Measurements from ENCODE around the gene APOLD1. TPM values are rescaled to one million over a fixed set of nuclear protein-coding genes. Genes with fewer than 3 reads are reported as not detected.
A peak's percentile ranks its signal among the peaks of the same experiment; 100 is the strongest.

The APOLD1 gene
- polyA plus RNA-seq, 2 of the 4 experiments (the other 2 are of a cell fraction): 0.44 to 1.3 TPM

DNA sequence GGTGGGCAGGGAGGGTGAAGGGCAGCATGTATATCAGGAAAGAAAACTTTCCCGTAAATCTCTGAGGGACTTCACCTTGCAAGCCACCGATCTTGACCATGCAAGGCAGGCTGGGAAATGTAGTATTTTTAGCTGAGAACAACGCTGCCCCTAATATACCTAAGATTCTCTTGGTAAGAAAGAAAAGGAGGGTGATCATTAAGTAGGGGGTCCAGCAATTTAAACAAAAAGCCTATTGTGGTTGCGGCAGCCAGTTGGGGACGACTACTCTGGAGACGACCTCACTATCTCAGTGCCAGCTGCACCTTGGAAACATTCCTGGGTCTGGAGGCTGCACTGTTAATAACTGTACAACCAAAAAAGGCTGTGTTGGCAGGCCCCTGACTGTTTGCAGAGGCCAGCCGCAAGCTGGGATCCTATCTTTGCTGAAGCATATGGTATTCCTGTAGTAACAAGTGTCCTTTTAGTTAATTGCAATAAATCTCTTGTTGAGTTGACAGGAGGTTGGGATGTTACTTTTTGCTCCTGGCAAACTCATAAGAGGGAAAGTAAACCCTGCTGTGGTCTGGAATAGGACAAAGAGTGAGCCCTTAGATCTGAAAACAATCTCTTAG is 6.4 kb downstream of the APOLD1 start (continued):
- TF ChIP-seq, protein P1, sequence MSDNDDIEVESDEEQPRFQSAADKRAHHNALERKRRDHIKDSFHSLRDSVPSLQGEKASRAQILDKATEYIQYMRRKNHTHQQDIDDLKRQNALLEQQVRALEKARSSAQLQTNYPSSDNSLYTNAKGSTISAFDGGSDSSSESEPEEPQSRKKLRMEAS (IDR thresholded peaks at IDR 0.05): no peak
- TF ChIP-seq MAFK (IDR thresholded peaks at IDR 0.05; ENCODE audit: partially characterized antibody): no peak

DNA sequence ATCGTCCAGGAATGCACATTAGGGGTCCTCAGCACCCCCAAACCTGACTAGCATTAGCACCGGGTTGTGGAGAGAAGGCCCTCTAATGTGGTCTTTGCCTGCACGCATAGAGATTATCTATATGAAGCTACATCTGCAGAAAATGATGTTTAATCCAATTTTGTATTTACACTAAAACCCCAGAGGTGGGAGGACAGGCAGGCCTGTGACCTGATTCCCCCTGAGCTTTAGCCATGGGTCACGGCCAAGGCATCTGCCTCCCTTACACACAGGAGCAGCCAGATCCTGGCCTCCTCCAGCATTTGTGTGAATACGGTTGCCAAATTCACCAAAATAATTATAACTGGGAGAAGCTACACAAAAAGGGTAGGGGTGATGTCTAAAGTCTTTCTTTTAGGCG is 7.0 kb downstream of the APOLD1 start:
- peaks cover 31% of the 10 kb centered on the region for H3K4me1 ChIP-seq

More for the DNA sequence above, 7.0 kb downstream of the APOLD1 start:
- FAIRE-seq: no peak
- 91% methylated on average over 6 of the region's 6 CpGs for WGBS (ENCODE audit: missing lambda C conversion rate)
- peak overlapping the region in 1 of 2 experiments; percentile 47; a peak in 2 of 6 replicates for H3K27ac ChIP-seq
- ChIA-PET CTCF (interaction anchor here (0.9 to 3.9 kb wide), 11 partner anchors 8 to 419 kb away, joined by 3 to 31 read pairs (median 4); partner anchors contain the start of genes DDX47 and GPRC5A), POLR2A (interaction anchor here (0.9 to 1.0 kb wide), 2 partner anchors 26 to 99 kb away, joined by 3 to 4 read pairs; partner anchors contain the start of gene GPRC5A)
- DNase-seq (ENCODE audit: low read depth in 1 of 2, low spot score in 1 of 2): no peak
- no peaks in the 10 kb centered on the region for H3K9me3 ChIP-seq
- no peak overlapping the region for H3K4me3 ChIP-seq
- no peak overlapping the region for H3K4me2 ChIP-seq
- TF ChIP-seq RCOR1 (IDR thresholded peaks at IDR 0.05; ENCODE audit: low read depth, low read length) (no peak), FOSL2 (IDR thresholded peaks at IDR 0.05) (no peak), FOSL2 (CRISPR knock-in tag; IDR thresholded peaks at IDR 0.05) (no peak), HMGXB4 (CRISPR knock-in tag; IDR thresholded peaks at IDR 0.05; ENCODE audit: borderline replicate concordance) (no peak), RAD21 (conservative IDR thresholded peaks at IDR 0.05 in 1 of 2, IDR thresholded peaks at IDR 0.05 in 1 of 2) (no peak), HOXB13 (CRISPR knock-in tag; IDR thresholded peaks at IDR 0.05; ENCODE audit: low read depth) (no peak), FOXS1 (CRISPR knock-in tag; IDR thresholded peaks at IDR 0.05) (no peak), ESRRA (IDR thresholded peaks at IDR 0.05; ENCODE audit: borderline replicate concordance, low read length) (no peak), RFX5 (IDR thresholded peaks at IDR 0.05) (no peak), HOXA7 (CRISPR knock-in tag; IDR thresholded peaks at IDR 0.05) (no peak), ZFP36 (IDR thresholded peaks at IDR 0.05; ENCODE audit: borderline replicate concordance, partially characterized antibody) (no peak), ELK1 (IDR thresholded peaks at IDR 0.05; ENCODE audit: low read depth, low read length) (no peak), NPAS2 (CRISPR knock-in tag; IDR thresholded peaks at IDR 0.05; ENCODE audit: borderline replicate concordance) (no peak), ZNF302 (CRISPR knock-in tag; IDR thresholded peaks at IDR 0.05) (no peak)
- TF ChIP-seq, protein P2, sequence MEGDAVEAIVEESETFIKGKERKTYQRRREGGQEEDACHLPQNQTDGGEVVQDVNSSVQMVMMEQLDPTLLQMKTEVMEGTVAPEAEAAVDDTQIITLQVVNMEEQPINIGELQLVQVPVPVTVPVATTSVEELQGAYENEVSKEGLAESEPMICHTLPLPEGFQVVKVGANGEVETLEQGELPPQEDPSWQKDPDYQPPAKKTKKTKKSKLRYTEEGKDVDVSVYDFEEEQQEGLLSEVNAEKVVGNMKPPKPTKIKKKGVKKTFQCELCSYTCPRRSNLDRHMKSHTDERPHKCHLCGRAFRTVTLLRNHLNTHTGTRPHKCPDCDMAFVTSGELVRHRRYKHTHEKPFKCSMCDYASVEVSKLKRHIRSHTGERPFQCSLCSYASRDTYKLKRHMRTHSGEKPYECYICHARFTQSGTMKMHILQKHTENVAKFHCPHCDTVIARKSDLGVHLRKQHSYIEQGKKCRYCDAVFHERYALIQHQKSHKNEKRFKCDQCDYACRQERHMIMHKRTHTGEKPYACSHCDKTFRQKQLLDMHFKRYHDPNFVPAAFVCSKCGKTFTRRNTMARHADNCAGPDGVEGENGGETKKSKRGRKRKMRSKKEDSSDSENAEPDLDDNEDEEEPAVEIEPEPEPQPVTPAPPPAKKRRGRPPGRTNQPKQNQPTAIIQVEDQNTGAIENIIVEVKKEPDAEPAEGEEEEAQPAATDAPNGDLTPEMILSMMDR (IDR thresholded peaks at IDR 0.05): no peak
- TF ChIP-seq, protein P3, sequence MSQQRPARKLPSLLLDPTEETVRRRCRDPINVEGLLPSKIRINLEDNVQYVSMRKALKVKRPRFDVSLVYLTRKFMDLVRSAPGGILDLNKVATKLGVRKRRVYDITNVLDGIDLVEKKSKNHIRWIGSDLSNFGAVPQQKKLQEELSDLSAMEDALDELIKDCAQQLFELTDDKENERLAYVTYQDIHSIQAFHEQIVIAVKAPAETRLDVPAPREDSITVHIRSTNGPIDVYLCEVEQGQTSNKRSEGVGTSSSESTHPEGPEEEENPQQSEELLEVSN (IDR thresholded peaks at IDR 0.05; ENCODE audit: borderline replicate concordance, low read depth): no peak
- TF ChIP-seq, protein P4, sequence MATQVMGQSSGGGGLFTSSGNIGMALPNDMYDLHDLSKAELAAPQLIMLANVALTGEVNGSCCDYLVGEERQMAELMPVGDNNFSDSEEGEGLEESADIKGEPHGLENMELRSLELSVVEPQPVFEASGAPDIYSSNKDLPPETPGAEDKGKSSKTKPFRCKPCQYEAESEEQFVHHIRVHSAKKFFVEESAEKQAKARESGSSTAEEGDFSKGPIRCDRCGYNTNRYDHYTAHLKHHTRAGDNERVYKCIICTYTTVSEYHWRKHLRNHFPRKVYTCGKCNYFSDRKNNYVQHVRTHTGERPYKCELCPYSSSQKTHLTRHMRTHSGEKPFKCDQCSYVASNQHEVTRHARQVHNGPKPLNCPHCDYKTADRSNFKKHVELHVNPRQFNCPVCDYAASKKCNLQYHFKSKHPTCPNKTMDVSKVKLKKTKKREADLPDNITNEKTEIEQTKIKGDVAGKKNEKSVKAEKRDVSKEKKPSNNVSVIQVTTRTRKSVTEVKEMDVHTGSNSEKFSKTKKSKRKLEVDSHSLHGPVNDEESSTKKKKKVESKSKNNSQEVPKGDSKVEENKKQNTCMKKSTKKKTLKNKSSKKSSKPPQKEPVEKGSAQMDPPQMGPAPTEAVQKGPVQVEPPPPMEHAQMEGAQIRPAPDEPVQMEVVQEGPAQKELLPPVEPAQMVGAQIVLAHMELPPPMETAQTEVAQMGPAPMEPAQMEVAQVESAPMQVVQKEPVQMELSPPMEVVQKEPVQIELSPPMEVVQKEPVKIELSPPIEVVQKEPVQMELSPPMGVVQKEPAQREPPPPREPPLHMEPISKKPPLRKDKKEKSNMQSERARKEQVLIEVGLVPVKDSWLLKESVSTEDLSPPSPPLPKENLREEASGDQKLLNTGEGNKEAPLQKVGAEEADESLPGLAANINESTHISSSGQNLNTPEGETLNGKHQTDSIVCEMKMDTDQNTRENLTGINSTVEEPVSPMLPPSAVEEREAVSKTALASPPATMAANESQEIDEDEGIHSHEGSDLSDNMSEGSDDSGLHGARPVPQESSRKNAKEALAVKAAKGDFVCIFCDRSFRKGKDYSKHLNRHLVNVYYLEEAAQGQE (IDR thresholded peaks at IDR 0.05): no peak
- no peak for ATAC-seq
